Bronchial smooth muscle cell (primary cell): Measurements from ENCODE around the gene PDZK1. TPM values are rescaled to one million over a fixed set of nuclear protein-coding genes. Genes with fewer than 3 reads are reported as not detected.

ENCODE experiments used
- total RNA-seq: library from RNA; depleted of rRNA; stranded (reverse); fragments of >200 nt; gene quantifications from 2 replicates; pipeline ENCODE4 v1.2.1, GENCODE V29; 2014

The PDZK1 gene
- 0.69 and 1.7 TPM in 2 replicates for total RNA-seq

DNA sequence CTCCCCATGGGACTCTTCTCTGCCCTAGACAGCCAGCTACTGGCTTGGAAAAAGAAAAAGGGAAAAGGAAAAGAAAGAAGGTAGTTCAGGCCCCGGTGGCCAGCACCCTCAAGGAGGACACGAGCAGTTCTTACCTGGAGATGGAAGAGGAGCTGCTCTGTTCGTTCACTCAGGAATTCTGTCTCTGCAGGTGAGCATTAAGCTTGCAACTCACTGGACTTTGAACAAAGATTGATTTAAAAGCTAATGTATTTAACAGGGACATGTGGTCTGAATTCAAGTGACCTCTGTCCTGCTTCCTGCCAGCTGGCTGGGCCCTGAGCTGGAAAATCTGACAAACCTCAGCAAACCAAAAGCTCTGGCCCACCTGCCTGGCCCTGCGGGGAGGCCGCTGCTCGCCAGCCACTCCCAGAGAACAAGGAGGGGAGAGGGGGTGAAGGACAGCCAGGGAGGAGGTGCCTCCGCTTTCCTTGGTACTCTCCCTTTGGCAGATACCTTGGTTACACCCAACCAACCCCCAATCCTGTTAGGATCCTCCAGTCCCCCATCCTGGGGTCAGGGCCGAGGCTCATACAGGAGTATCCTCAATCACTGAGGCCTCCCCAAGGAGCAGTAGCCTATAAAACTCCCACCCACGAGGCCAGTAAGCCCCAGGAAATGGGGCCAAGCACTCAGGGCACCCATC, at the start of gene PDZK1:
Gene PDZK1, minus strand, starts transcription at position 186 of the 685 bp plus-strand sequence. CDS start 19,347 bp downstream, outside the sequence.

DNA sequence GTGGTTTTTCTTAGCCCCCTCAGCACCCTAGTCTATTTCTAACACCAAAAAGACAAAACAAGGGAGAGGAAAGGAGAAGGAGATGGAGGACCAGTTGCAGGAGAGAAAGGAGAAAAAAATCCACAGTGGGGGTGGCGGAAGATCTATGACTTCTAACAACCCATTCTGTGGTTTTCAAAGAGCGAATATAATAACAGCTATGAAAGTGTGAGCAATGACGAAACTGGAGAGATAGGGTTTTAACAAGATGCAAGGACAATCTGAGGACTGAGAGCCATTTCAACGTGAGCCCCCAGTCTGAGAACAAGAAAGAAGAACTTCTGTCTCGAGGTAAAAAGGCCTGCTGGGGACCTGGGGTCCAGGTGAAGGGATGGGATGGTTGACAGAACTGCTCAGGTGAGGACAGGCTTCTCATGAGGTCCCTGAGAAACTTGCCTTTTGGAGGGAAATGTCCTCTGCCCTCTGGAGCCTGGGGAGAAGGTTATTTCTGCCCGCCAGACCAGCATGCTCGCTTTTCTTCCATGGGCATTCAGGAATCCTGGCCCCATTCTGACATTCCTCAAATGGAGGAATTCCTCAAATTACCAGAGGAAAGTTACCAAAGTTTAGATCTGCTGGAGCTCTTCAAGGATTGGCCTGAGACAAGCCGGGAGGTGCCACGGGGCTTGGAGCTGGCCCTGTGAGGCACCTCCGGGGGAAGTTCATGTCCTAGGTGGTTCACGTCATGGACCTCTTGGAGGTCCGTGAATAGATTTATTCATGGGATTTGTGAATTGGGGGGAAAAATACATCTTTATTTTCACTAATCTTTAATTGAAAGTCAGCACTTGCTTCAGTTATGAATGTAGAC, 12.3 kb upstream of the PDZK1 start, which contains the start of gene CD160:
Gene CD160, plus strand, starts transcription at position 270 of the 850 bp plus-strand sequence. CDS start 8,829 bp downstream, outside the sequence.

Other genes starting within 250 kb of the PDZK1 start
- 21.9 and 23.7 TPM in 2 replicates for gene GPR89A, start 99.4 kb downstream of the PDZK1 start, total RNA-seq
- gene CD160, start 12.1 kb upstream of the PDZK1 start, total RNA-seq = not detected in 2 replicates
- 12.5 and 19.9 TPM in 2 replicates for gene RNF115, start 116.7 kb upstream of the PDZK1 start, total RNA-seq
- 31.4 and 31.7 TPM in 2 replicates for gene POLR3C, start 116.8 kb upstream of the PDZK1 start, total RNA-seq
- gene NUDT17, start 138.3 kb upstream of the PDZK1 start, total RNA-seq = 1.6 and 2.4 TPM in 2 replicates
- gene PIAS3, start 151.7 kb upstream of the PDZK1 start, total RNA-seq = 4.9 and 6.5 TPM in 2 replicates
- gene ANKRD35, start 178.5 kb upstream of the PDZK1 start, total RNA-seq = 2.9 and 5.2 TPM in 2 replicates
- 1.1 and 3.8 TPM in 2 replicates for gene ITGA10, start 202.7 kb upstream of the PDZK1 start, total RNA-seq
- gene PEX11B, start 211.3 kb upstream of the PDZK1 start, total RNA-seq = 26.5 and 27.6 TPM in 2 replicates
- 98.8 and 98.9 TPM in 2 replicates for gene RBM8A, start 220.1 kb upstream of the PDZK1 start, total RNA-seq